HepG2 (cell line): ENCODE measurements around the gene SEMA4A.

Experiments used
- EP300 ChIP-seq, 3 experiments: sonication (generic) in 1 of 3; formaldehyde crosslinking in 1 of 3; IDR thresholded peaks; 2 replicates each; pipeline versions ENCODE4 v1.5.1 to v1.6.1; 2011 to 2020; ENCODE audit warnings: low read depth in 2 of 3, low read length in 2 of 3, borderline replicate concordance in 1 of 3, improper control_type of control experiment in 1 of 3, mild to moderate bottlenecking in 1 of 3, missing genetic modification reagents in 1 of 3, moderate library complexity in 1 of 3
- FOXK1 ChIP-seq: sonication (generic); formaldehyde crosslinking; IDR thresholded peaks from 2 replicates; pipeline ENCODE4 v1.4.0; 2020; ENCODE audit warnings: low read depth, missing genetic modification reagents, borderline replicate concordance
- FOXP1 ChIP-seq, 2 experiments: fragments of 450-650 bp in 1 of 2; IDR thresholded peaks; 2 replicates each; pipeline ENCODE4 v1.6.1; 2017 to 2018; ENCODE audit warnings: antibody characterized with exemption in 1 of 2
- HDAC2 ChIP-seq: sonication (generic); formaldehyde crosslinking; IDR thresholded peaks from 2 replicates; pipeline ENCODE4 v1.4.0; 2020; ENCODE audit warnings: missing genetic modification reagents
- MED1 ChIP-seq: sonication (generic); formaldehyde crosslinking; IDR thresholded peaks from 2 replicates; pipeline ENCODE4 v1.4.0; 2020; ENCODE audit warnings: missing genetic modification reagents
- MYC ChIP-seq: sonication (generic); formaldehyde crosslinking; IDR thresholded peaks from 2 replicates; pipeline ENCODE4 v1.9.0; 2021; ENCODE audit warnings: missing genetic modification reagents, borderline replicate concordance
- PHF8 ChIP-seq: sonication (generic); formaldehyde crosslinking; IDR thresholded peaks from 2 replicates; pipeline ENCODE4 v1.5.0; 2020; ENCODE audit warnings: missing genetic modification reagents
- SIX1 ChIP-seq: sonication (generic); formaldehyde crosslinking; IDR thresholded peaks from 2 replicates; pipeline ENCODE4 v1.4.0; 2020; ENCODE audit warnings: missing genetic modification reagents, borderline replicate concordance
- SUZ12 ChIP-seq: fragments of 150-350 bp; IDR thresholded peaks from 2 replicates; pipeline ENCODE4 v1.6.1; 2014; ENCODE audit warnings: low read depth, low read length
- TF ChIP-seq, protein P1 (sequence below): sonication (generic); formaldehyde crosslinking; IDR thresholded peaks from 2 replicates; pipeline ENCODE4 v1.5.0; 2020; ENCODE audit warnings: mild to moderate bottlenecking, missing genetic modification reagents, moderate library complexity
- TF ChIP-seq, protein P2 (sequence below): sonication (generic); formaldehyde crosslinking; IDR thresholded peaks from 2 replicates; pipeline ENCODE4 v1.5.1; 2020; ENCODE audit warnings: missing genetic modification reagents, mild to moderate bottlenecking, borderline replicate concordance

- TF ChIP-seq, protein P1, sequence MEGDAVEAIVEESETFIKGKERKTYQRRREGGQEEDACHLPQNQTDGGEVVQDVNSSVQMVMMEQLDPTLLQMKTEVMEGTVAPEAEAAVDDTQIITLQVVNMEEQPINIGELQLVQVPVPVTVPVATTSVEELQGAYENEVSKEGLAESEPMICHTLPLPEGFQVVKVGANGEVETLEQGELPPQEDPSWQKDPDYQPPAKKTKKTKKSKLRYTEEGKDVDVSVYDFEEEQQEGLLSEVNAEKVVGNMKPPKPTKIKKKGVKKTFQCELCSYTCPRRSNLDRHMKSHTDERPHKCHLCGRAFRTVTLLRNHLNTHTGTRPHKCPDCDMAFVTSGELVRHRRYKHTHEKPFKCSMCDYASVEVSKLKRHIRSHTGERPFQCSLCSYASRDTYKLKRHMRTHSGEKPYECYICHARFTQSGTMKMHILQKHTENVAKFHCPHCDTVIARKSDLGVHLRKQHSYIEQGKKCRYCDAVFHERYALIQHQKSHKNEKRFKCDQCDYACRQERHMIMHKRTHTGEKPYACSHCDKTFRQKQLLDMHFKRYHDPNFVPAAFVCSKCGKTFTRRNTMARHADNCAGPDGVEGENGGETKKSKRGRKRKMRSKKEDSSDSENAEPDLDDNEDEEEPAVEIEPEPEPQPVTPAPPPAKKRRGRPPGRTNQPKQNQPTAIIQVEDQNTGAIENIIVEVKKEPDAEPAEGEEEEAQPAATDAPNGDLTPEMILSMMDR: no peak
- TF ChIP-seq, protein P2, sequence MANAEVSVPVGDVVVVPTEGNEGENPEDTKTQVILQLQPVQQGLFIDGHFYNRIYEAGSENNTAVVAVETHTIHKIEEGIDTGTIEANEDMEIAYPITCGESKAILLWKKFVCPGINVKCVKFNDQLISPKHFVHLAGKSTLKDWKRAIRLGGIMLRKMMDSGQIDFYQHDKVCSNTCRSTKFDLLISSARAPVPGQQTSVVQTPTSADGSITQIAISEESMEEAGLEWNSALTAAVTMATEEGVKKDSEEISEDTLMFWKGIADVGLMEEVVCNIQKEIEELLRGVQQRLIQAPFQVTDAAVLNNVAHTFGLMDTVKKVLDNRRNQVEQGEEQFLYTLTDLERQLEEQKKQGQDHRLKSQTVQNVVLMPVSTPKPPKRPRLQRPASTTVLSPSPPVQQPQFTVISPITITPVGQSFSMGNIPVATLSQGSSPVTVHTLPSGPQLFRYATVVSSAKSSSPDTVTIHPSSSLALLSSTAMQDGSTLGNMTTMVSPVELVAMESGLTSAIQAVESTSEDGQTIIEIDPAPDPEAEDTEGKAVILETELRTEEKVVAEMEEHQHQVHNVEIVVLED: no peak
- no peak for TF ChIP-seq FOXK1 (CRISPR knock-in tag)
- TF ChIP-seq MED1 (CRISPR knock-in tag): no peak
- TF ChIP-seq MYC (CRISPR knock-in tag): no peak
- no peak for TF ChIP-seq SIX1
- no peak for TF ChIP-seq FOXP1 (IDR thresholded peaks at IDR 0.05)
- no peak for TF ChIP-seq FOXP1 (CRISPR knock-in tag; IDR thresholded peaks at IDR 0.05)
- no peak for TF ChIP-seq PHF8 (CRISPR knock-in tag)
- no peak for TF ChIP-seq SUZ12
- no peak for TF ChIP-seq HDAC2 (CRISPR knock-in tag)
- TF ChIP-seq EP300 (IDR thresholded peaks at IDR 0.05; ENCODE audit: low read depth in 2 of 2, low read length in 2 of 2): no peak
- no peak for TF ChIP-seq EP300 (CRISPR knock-in tag; IDR thresholded peaks at IDR 0.05; ENCODE audit: borderline replicate concordance)
Measured at GRCh38 chr1:156128654-156129597, 24.5 kb upstream of the SEMA4A start.
